ENCODE results near the gene NME1. TPM values are rescaled to one million over a fixed set of nuclear protein-coding genes. Genes with fewer than 3 reads are reported as not detected.
"Not testable (repeated sequence)": the region's sequence is repeated elsewhere in the genome, so short reads cannot be mapped to it uniquely, and the experiment has no call there.

Gene NME1
- 10 to 100 TPM; 62.8 to 92.8 (median 75.9) TPM for polyA plus RNA-seq

DNA sequence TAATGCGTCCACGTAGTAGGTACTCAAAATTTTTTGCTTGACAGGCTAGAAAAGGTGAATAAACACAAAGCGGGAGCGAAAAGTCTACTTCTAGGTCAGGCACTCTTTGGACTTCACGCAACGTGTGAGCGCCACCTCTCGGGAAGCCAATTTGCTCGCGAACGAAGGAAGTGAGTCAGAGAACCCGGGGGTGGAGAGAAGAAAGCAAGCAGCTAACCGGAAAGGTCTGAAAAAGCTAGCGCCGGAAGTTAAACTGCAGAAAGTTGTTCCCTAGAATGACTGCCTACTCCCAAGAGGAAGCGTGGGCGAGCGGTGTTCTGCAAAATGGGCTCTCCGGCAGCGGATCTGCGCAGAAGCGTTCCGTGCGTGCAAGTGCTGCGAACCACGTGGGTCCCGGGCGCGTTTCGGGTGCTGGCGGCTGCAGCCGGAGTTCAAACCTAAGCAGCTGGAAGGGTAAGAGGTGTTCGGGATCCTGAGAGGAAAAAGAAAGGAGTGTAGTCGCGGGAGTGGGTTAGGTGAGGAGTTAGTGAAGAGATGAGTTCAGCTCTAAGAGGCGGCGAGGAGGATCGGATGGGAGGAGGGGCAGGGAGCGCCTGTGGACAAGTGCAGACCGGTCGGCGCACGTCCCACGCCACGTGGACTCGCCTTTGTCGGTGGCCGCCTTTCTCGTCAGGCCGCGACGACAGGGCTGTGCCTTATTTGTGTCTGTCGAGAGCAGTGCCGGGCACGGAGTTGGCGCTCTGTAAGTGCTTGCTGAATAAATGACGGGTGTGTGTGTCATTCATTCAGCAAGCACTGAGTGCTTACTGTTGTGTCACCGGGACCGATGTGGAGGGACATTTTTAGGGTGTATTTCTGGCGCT lies at the start of gene NME1:
NME1 (plus strand) TSS at position 350 of the 863 bp plus-strand sequence. CDS start 2,096 bp downstream, outside the sequence.
- H3K9me3 Mint-ChIP-seq, result no peaks in the 10 kb centered on the region
- no peak within 1 kb of the TSS for H3K4me3 Mint-ChIP-seq
- H3K27me3 Mint-ChIP-seq (ENCODE audit: low read depth in 3 of 3), result no peaks in the 10 kb centered on the region
- peak; percentile 97 to 98 (median 97) for DNase-seq
- H3K36me3 Mint-ChIP-seq, result peaks cover 4 to 6% (median 4%) of the 10 kb centered on the region in 3 donors
- no peak within 1 kb of the TSS for H3K27ac Mint-ChIP-seq
- no peaks in the 10 kb centered on the region for H3K4me1 Mint-ChIP-seq

DNA sequence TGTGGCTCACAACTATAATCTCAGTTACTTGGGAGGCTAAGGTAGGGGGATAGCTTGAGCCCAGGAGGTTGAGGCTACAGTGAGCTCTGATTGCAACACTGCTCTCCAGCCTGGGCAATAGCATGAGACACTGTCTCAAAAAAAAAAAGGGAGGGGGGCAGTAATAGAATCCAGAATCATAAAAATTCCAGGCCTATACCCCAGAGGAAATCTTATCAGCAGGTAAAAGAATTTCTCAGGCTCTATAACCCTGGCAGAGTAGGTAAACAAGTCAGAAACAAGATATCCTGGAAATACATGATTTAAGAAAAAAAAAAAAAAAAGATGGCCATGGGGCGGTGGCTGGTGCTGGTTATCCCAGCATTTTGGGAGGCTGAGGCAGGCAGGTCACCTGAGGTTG lies 45.6 kb upstream of the NME1 start:
- no peak overlapping the region for H3K27ac Mint-ChIP-seq
- peaks cover 25 to 26% of the 10 kb centered on the region in 2 donors for H3K4me1 Mint-ChIP-seq

DNA sequence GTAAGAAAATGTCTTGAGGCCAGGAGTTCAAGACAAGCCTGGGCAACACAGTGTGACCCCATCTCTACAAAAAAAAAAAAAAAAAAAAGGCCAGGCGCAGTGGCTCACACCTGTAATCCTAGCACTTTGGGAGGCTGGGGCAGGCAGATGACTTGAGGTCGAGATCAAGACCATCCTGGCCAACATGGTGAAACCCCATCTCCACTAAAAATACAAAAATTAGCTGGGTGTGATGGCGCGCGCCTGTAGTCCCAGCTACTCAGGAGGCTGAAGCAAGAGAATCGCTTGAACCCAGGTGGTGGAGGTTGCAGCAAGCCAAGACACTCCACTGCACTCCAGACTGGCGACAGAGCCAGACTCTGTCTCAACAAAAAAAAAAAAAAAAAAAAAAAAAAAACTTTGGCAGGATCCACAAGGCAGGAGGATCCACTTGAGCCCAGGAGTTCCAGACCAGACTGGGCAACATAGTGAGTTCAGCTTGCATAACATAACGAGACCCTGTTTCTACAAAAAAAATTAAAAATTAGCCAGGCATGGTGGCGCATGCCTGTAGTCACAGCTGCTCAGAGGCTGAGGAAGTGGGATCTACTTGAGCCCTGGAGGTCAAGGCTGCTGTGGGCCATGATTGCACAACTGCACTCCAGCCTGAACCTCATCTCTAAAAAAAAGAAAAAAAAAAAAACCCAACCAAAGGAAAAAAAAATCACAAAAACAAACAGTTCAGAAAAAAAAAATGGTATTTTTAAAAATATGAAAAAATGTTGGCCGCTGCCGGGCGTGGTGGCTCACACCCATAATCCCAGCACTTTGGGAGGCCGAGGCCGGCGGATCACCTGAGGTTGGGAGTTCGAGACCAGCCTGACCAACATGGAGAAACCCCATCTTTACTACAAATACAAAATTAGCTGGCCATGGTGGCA lies 40.8 kb upstream of the NME1 start:
- not testable (repeated sequence) for H3K27ac Mint-ChIP-seq; H3K9me3 Mint-ChIP-seq; H3K36me3 Mint-ChIP-seq; DNase-seq; H3K4me3 Mint-ChIP-seq; H3K27me3 Mint-ChIP-seq (ENCODE audit: low read depth in 3 of 3)
- H3K4me1 Mint-ChIP-seq, result peaks cover 22 to 32% of the 10 kb centered on the region in 2 donors

More for the DNA sequence above, 45.6 kb upstream of the NME1 start:
- no peak for DNase-seq
- Mint-ChIP-seq H3K9me3 (no peaks in the 10 kb centered on the region), H3K27me3 (ENCODE audit: low read depth in 3 of 3) (peaks cover 0 to 3% (median 0%) of the 10 kb centered on the region in 3 donors), H3K4me3 (no peak overlapping the region), H3K36me3 (no peaks in the 10 kb centered on the region)

DNA sequence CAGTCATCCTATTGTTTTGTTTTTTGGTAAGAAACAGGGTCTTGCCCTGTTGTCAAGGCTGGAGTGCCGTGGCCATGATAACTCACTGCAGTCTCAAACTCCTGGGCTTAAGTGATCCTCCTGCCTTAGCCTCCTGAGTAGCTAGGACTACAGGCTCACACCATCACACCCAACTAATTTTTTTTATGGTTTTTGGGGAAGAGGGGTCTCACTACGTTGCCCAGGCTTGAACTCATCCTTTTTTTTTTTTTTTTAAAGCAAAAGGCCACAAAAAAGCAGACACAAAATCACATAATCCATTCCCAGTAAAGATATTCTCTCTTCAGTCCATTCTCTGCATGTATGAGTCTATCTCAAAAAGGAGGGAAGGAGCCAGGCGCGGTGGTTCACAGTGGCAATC lies 38.2 kb upstream of the NME1 start:
- Mint-ChIP-seq H3K4me1 (peaks cover 39 to 53% of the 10 kb centered on the region in 2 donors), H3K4me3 (no peak overlapping the region)

DNA sequence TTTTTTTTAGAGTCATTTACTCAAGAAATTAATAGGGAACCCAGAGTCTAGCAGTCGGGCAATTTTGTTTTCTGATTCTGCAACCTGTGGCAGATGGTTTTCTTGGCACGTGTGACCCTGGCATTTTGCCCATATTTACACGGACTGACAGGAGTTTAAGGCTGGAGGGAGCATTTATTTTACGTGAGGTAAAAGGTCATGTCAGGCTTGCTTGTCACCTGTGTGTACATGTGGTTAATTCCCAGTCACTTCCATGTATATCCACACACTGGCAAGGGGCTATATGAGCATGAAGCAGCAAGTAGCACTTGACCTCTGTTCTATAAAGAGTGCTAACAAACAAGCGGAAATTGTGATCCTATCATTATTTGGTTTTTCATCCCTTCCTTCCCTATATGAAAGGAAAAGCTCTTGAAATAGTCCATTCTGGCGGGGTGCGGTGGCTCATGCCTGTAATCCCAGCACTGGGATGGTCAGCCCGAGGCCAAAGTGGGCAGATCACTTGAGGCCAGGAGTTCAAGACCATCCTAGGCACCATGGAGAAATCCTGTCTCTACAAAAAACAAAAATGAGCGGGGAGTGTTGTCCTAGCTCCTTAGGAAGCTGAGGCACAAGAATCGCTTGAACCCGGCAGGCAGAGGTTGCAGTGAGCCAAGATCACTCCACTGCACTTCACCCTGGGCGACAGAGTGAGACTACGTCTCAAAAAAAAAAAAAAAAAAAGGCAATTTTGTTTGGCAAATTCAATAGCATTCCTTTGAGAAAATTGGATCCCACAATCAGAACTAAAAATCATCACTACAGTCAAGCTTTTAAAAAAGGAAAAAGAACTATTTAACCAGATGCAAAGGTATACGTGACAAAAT lies 34.8 kb upstream of the NME1 start:
- peaks cover 6 to 20% (median 6%) of the 10 kb centered on the region in 3 donors for H3K27me3 Mint-ChIP-seq (ENCODE audit: low read depth in 3 of 3)
- H3K36me3 Mint-ChIP-seq, result no peaks in the 10 kb centered on the region
- no peaks in the 10 kb centered on the region for H3K9me3 Mint-ChIP-seq
- DNase-seq, result no peak
- peak overlapping the region; percentile 89 to 95 (median 91) for H3K4me3 Mint-ChIP-seq
- H3K4me1 Mint-ChIP-seq, result peaks cover 47 to 70% of the 10 kb centered on the region in 2 donors
- H3K27ac Mint-ChIP-seq, result peak overlapping the region in 4 of 6 donors; percentile 91 to 97 (median 94)

More for the DNA sequence above, 38.2 kb upstream of the NME1 start:
- Mint-ChIP-seq H3K9me3 (no peaks in the 10 kb centered on the region), H3K27ac (peak overlapping the region in 4 of 6 donors; percentile 12 to 50 (median 37)), H3K36me3 (no peaks in the 10 kb centered on the region), H3K27me3 (ENCODE audit: low read depth in 3 of 3) (peaks cover 0 to 9% (median 0%) of the 10 kb centered on the region in 3 donors)
- DNase-seq, result no peak

DNA sequence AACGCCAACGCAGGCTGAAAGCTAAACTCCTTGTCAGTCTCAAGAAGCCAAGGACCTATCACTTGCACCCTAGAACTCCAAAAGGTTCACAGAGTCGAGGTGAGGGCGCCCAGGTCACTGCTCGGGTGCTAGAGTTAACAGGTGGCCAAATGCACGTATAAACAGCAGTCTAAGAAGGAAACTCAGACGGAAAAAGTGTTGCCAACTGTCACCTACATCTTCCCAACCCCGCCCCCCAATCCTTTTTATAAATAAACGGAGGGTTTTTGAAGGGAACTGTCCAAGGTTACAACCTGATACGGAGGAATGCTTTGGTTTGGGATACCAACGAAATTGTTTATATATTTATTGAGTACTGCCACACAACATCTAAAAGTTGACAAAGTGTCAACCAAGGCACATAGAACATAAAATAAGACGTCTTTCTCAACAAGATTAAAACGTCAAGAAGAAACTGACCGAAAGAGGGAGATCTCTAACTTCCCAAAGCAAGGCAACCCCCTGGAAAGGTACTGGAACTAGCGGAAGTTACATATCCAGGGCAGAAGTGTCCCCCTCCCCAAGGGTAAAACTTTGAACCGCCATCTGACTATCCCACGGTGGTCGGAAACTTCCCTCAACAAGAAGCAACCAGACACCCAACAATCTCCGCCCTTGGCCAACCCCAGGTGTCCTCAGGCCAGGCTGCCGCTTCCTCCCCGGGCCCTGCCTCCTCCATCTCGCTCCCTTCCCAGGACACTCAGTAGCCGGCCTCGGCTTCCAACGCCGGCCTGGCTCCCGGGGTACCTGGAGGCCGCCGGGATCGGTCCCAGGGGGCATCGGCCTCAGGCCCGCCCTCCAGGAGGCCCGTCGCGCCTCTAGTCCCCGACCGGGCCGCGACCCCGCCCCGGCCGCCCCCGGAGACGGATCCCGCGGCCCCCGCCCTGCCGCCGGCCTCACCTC lies 33.7 kb upstream of the NME1 start:
- DNase-seq, result peak; percentile 40 to 47 (median 44)
- no peaks in the 10 kb centered on the region for H3K9me3 Mint-ChIP-seq
- H3K27me3 Mint-ChIP-seq (ENCODE audit: low read depth in 3 of 3), result peaks cover 6 to 20% (median 6%) of the 10 kb centered on the region in 3 donors
- H3K36me3 Mint-ChIP-seq, result no peaks in the 10 kb centered on the region
- H3K27ac Mint-ChIP-seq, result peak overlapping the region; percentile 91 to 97 (median 95)
- H3K4me3 Mint-ChIP-seq, result peak overlapping the region; percentile 89 to 95 (median 91)
- H3K4me1 Mint-ChIP-seq, result peaks cover 47 to 70% of the 10 kb centered on the region in 2 donors

DNA sequence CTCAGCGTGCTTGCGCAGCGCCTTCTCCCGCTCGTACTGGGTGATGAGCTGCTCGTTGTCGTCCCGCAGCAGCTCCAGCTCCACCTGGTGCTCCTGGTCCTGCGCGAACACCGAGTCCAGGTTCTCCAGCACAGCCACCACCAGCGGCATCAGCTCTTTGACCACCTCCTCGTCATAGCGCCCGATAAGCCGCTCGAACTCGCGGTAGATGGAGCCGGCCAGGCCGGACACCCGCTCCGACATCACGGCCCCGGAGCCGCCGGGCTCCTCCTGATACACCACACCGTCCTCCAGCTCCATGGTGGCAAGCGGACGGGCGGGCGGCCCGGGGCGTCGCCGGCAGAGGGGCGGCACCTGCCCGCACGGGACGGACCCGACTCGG lies 33.0 kb upstream of the NME1 start:
- H3K27me3 Mint-ChIP-seq (ENCODE audit: low read depth in 3 of 3), result peaks cover 6 to 20% (median 6%) of the 10 kb centered on the region in 3 donors
- H3K27ac Mint-ChIP-seq, result peak overlapping the region; percentile 89 to 97 (median 95)
- no peak for DNase-seq
- H3K4me1 Mint-ChIP-seq, result peaks cover 44 to 64% of the 10 kb centered on the region in 2 donors
- no peaks in the 10 kb centered on the region for H3K9me3 Mint-ChIP-seq
- peak overlapping the region; percentile 89 to 95 (median 91) for H3K4me3 Mint-ChIP-seq
- no peaks in the 10 kb centered on the region for H3K36me3 Mint-ChIP-seq

DNA sequence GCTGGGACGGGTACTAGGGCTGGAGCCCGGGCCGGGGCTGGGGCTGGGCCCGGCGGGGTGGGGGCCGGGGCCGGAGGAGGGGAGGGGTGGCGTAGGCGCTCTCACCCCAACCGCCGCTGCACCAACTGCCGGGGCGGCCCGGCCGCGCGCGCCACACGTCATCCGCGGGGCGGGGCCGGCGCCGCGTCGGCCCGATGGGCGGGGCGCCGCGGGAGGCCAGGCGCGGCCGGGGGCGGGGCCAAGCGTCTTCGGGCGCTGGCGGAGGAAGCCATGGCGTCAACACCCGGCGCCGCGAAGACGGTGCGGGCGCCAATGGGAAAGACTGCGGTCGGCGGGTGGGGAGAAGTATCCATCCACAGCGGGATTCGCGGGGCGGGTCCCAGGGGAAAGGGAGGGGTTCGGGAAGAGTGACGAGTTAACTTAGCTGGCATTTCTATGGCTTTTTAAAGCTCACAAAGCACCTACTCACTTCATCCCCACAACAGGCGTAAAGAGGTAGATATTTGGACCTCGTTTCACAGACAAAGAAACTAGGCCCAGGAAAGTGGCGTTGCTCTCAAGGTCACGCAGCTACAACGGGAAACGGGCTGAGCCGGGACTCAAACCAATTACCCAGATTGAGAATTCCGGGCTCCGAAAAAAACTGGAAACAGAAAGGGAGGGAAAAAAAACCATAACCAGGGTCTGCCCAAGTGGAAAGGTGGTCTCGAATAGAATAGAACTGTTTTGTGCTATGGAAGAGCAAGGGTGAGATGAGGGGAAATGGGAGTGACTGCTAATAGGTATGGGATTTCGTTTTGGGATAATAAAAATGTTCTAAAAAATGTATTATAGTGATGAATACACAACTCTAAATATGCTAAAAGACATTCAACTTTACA lies 32.4 kb upstream of the NME1 start, which contains the start of gene SPAG9:
SPAG9 (minus strand) TSS at position 130 of the 881 bp plus-strand sequence. CDS start 212 bp downstream, outside the sequence.
- Mint-ChIP-seq H3K4me3 (peak within 1 kb of the TSS; percentile 92 to 99 (median 98)), H3K27me3 (ENCODE audit: low read depth in 3 of 3) (peaks cover 6 to 20% (median 6%) of the 10 kb centered on the region in 3 donors), H3K9me3 (no peaks in the 10 kb centered on the region), H3K36me3 (no peaks in the 10 kb centered on the region), H3K27ac (peak within 1 kb of the TSS; percentile 97 to 100 (median 99)), H3K4me1 (peaks cover 44 to 58% of the 10 kb centered on the region in 2 donors)
- peak; percentile 92 to 94 (median 94) for DNase-seq

DNA sequence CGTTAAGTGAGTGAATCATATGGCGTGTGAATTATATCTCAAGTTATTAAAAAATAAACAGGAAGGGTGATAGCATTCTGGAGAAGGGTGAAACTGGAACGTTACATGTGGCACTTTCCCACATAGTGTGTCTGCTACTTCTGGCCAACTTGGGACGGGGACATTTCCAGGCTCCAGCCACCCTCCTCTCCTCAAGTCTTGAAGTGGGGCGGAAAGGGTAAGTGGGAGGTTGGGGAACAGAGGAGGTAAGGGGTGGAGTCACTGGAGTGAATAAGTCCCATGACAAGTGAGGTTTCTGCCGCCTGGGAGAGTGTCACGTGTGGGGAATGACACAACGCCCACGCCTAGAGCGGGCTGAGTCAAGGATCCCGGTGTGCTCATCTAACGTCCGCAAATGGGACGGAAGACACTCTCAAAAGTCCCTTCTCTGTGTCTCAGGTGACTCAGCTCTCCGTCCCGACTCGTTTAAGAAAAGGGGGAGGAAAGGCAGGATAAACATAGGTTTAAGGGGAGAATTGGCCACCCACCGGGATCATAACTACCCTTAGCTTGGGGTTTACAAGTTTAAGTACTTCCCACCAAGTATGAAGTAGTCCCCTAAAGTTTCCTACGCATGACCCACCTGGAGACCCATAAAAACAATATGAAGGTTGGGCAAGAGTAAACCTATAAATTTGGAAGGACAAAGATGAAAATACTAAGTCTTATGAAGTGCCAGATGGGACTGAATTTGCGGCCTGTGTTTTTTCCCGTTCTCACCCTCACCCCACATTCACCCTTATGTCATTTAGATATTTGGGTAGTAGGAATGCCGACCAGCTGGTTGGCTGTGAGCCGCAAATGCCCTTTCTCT lies 31.5 kb upstream of the NME1 start:
- H3K4me1 Mint-ChIP-seq, result peaks cover 38 to 49% of the 10 kb centered on the region in 2 donors
- peaks cover 6 to 20% (median 6%) of the 10 kb centered on the region in 3 donors for H3K27me3 Mint-ChIP-seq (ENCODE audit: low read depth in 3 of 3)
- peak; percentile 11 to 28 (median 19) for DNase-seq
- H3K27ac Mint-ChIP-seq, result peak overlapping the region; percentile 97 to 100 (median 99)
- no peaks in the 10 kb centered on the region for H3K9me3 Mint-ChIP-seq
- no peaks in the 10 kb centered on the region for H3K36me3 Mint-ChIP-seq
- H3K4me3 Mint-ChIP-seq, result peak overlapping the region; percentile 89 to 99 (median 98)

DNA sequence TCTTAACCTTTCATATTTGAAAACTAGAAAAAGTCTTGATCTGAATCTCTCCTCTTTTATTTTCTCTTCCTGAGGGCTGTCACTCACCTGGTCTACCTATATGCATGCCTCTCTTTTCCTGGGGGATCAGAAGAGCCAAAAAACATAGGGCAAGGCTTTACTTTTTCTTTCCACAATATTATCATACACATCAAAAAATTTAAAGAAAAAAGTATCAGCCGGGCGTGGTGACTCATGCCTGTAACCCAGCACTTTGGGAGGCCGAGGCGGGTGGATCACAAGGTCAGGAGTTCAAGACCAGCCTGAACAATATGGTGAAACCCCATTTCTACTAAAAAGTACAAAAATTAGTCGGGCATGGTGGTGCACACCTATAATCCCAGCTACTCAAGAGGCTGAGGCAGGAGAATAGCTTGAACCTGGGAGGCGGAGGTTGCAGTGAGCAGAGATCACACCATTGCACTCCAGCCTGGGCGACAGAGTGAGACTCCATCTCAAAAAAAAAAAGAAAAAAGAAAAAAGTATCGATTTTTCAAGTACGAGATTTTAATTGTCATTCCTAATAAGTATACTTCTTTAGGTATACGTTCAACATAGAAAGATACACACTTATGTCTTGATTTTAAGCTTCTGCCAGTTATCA lies 30.8 kb upstream of the NME1 start:
- DNase-seq, H3K9me3 Mint-ChIP-seq, H3K36me3 Mint-ChIP-seq: not testable (repeated sequence)
- H3K4me3 Mint-ChIP-seq, result peak overlapping the region in 4 of 5 donors; percentile 1 to 95 (median 38)
- peak overlapping the region in 4 of 6 donors; percentile 22 to 99 (median 84) for H3K27ac Mint-ChIP-seq
- peaks cover 35 to 42% of the 10 kb centered on the region in 2 donors for H3K4me1 Mint-ChIP-seq
- H3K27me3 Mint-ChIP-seq (ENCODE audit: low read depth in 3 of 3), result peaks cover 6 to 20% (median 6%) of the 10 kb centered on the region in 3 donors

Data from immature natural killer cell (primary cell).